ENCODE data around the gene MRPL41. TPM values are rescaled to one million over a fixed set of nuclear protein-coding genes. Genes with fewer than 3 reads are reported as not detected.

MRPL41 gene
- total and polyA plus RNA-seq, 2 of the 13 experiments (the other 11 are each of a cell fraction or from before 2014, with no cell fraction given): 20.9 to 54.0 TPM

DNA sequence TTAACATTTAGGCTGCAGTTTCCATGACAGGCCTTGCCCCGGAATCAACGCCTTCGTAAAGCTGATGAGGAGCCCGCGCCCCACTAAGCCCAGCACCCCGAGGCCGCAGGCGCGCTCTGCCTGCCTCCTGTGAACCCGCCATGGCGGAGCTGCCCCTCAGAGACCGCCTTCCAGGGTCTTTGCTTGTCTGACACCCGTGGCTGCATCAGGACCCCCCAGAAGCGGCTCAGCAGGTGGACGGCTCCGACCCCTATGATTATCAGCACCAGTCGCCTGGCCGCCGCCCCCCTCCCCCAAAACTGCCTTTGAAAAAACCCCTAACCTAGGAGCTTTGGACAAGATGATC lies 27.6 kb downstream of the MRPL41 start (continued):
- 0 out of 2 replicates have a peak, but pooled peaks have one; percentile 16 for TF ChIP-seq ZBTB46 (CRISPR knock-in tag; IDR thresholded peaks at IDR 0.05; ENCODE audit: borderline replicate concordance)
- 0 out of 2 replicates have a peak, but pooled peaks have one; percentile 6 for TF ChIP-seq ZNF598 (CRISPR knock-in tag; IDR thresholded peaks at IDR 0.05; ENCODE audit: borderline replicate concordance)
- TF ChIP-seq CBX2 (IDR thresholded peaks at IDR 0.05; ENCODE audit: low read depth, low read length): no peak
- TF ChIP-seq CBX2 (CRISPR knock-in tag; IDR thresholded peaks at IDR 0.05; ENCODE audit: low read depth): no peak; the same call in 1 of the 2 replicates
- no peak for TF ChIP-seq ZZZ3 (CRISPR knock-in tag; IDR thresholded peaks at IDR 0.05; ENCODE audit: borderline replicate concordance)
- TF ChIP-seq ZNF839 (CRISPR knock-in tag; IDR thresholded peaks at IDR 0.05; ENCODE audit: borderline replicate concordance): no peak
- TF ChIP-seq ARHGAP35 (CRISPR knock-in tag; IDR thresholded peaks at IDR 0.05; ENCODE audit: borderline replicate concordance): no peak
- peak; percentile 51 for TF ChIP-seq AGO2 (optimal IDR thresholded peaks at IDR 0.05; ENCODE audit: low read depth, low read length)
- TF ChIP-seq MTF1 (CRISPR knock-in tag; IDR thresholded peaks at IDR 0.05): no peak
- peak; percentile 42 for TF ChIP-seq AGO1 (IDR thresholded peaks at IDR 0.05; ENCODE audit: low read depth, low read length, poor library complexity, severe bottlenecking)
- TF ChIP-seq, protein P1, sequence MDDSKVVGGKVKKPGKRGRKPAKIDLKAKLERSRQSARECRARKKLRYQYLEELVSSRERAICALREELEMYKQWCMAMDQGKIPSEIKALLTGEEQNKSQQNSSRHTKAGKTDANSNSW (CRISPR knock-in tag; IDR thresholded peaks at IDR 0.05; ENCODE audit: borderline replicate concordance): no peak
- no peak for TF ChIP-seq HNRNPL (IDR thresholded peaks at IDR 0.05; ENCODE audit: low read depth, low read length)
- no peak for TF ChIP-seq ZNF703 (CRISPR knock-in tag; IDR thresholded peaks at IDR 0.05; ENCODE audit: borderline replicate concordance)
- TF ChIP-seq, protein P2, sequence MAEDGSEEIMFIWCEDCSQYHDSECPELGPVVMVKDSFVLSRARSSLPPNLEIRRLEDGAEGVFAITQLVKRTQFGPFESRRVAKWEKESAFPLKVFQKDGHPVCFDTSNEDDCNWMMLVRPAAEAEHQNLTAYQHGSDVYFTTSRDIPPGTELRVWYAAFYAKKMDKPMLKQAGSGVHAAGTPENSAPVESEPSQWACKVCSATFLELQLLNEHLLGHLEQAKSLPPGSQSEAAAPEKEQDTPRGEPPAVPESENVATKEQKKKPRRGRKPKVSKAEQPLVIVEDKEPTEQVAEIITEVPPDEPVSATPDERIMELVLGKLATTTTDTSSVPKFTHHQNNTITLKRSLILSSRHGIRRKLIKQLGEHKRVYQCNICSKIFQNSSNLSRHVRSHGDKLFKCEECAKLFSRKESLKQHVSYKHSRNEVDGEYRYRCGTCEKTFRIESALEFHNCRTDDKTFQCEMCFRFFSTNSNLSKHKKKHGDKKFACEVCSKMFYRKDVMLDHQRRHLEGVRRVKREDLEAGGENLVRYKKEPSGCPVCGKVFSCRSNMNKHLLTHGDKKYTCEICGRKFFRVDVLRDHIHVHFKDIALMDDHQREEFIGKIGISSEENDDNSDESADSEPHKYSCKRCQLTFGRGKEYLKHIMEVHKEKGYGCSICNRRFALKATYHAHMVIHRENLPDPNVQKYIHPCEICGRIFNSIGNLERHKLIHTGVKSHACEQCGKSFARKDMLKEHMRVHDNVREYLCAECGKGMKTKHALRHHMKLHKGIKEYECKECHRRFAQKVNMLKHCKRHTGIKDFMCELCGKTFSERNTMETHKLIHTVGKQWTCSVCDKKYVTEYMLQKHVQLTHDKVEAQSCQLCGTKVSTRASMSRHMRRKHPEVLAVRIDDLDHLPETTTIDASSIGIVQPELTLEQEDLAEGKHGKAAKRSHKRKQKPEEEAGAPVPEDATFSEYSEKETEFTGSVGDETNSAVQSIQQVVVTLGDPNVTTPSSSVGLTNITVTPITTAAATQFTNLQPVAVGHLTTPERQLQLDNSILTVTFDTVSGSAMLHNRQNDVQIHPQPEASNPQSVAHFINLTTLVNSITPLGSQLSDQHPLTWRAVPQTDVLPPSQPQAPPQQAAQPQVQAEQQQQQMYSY (CRISPR knock-in tag; IDR thresholded peaks at IDR 0.05): no peak

Measured in HepG2 (cell line).